NCI-H460 (cell line): ENCODE measurements around the gene IGIP. TPM values are rescaled to one million over a fixed set of nuclear protein-coding genes. Genes with fewer than 3 reads are reported as not detected.

Experiments
- DNase-seq: peaks from one replicate; pipeline ENCODE4 v3.0.0-alpha.2; 2016; ENCODE audit warnings: low read depth; ENCODE audit errors: extremely low read depth
- total RNA-seq: library from RNA; depleted of rRNA; stranded (reverse); fragments of >200 nt; shearing (Covaris generic); gene quantifications from 2 replicates; pipeline ENCODE4 v1.2.3, GENCODE V29; 2014

Gene IGIP
- total RNA-seq, 1 experiment from 2014 or later: 2.6 TPM

DNA sequence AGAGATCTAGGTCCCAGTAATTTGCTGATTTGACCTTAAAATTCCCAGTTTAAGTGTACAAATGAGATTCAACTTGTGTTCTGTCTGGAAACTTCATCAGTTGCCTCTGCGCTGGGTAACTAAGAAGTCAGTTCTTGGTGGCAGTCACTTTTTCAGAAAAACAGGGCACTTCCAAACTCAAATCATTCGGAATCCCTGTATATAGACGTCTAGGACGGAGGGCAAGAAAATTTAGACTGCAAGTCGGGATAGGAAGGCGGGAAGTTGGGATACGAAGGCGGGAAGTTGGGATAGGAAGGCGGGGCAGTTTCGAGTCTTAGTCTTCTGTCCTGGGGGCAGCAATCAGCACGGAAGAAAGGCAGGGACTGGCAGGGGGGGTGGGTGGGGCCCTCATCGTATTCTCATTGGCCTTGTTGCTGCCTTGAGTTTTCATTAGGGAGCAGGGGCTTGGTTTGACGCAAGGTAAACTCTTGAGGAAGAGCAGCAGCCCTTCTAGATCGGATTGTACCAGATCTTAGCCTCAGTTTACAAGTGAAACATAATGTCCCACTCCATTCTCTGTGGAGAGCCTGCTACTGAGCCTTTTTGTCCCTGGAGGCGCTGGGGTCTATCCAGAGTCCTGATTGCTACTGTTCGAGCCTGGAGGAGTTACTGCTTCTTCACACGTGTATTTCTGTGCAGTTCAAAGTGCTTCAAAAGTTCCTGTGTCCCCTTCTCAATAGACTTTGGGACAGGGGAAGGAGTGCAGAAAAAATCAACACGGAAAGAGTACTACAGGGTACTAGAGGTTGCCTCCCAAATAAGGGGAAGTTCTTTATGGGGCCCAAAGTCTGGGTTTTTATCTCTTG, 14.5 kb upstream of the IGIP start:
- DNase-seq: no peak

DNA sequence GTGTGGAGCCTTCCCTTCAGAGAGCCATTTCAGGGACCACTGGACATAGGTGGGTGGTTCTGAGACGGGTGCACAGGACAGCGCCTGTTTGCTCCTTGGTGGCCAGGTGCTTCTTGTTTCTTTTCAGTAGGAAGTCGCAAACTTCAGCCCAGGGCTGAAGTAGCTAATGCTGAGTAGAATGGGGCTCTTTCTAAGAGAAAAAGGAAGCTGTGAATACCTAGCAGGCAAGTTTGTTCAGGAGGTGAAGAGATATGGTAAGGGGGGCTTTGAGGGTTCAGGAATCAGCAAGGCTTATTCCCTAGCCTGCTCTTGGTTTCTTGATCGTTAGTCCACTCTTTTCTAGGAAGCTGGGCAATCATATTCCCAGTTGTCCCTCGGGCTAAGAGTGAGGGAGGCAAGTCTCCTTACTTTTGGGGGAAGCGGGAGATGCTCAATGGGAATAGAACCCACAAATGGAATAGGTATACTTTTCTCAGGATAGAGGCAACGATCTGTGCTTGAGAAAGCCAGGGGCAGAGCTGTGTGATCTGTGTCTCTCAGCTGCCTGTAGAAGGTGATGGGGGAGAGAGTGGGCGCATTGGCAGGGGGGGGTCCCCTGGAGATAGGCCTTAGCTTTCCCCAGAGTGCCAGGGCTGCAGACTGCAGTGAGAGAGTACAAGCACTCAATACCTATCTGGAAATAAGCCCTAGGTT, 13.7 kb upstream of the IGIP start:
- no peak for DNase-seq

DNA sequence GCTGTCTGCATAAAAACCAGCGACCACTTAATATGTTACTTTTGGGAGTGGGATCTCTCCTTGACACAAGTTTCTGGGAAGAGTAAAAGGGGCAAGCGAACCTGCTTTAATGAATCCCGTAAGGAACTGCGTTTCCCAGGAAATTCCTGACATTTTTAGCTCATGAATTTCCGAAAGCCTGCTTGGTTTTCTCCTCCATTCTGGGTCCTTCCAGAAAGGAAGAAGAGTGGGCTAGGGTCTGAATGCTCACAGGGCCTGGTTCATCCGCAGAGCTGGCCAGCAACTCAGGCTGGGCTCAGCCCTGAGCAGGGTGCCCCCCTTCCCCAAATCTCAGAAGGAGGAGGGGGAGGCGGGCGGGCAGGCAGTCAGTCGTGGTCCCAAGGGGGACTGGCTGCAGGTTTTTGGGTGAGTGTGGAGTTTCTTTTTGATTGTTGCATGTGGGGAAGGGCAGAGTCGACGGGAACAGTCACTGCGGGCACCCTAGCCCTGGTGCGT, 13.0 kb upstream of the IGIP start:
- DNase-seq: no peak

DNA sequence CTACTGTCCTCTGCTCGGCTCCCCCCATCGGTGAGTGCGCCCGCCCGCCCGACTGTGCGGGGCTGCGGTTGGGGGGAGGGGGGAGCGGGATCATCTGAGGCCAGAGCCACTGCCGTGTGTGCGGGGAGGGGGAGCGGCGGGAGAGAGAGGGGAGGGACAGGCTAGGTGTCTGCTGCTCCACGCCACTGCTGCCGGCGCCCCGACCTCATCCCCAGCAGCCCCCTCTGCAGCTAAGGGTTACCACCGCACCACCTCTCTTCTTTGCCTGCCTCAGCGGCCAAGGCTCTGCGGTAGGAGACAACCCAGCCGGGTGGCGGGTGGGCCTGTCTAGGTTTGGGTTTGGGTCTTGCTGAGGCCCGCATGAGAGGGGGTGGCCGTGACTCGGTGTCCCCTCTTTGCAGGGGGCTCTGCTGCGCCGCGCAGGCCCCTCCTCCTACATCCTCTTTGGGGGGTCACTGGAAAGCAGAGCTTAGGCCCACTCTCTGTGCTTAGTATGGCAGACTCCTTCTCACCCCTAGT, 12.5 kb upstream of the IGIP start:
- DNase-seq: no peak

DNA sequence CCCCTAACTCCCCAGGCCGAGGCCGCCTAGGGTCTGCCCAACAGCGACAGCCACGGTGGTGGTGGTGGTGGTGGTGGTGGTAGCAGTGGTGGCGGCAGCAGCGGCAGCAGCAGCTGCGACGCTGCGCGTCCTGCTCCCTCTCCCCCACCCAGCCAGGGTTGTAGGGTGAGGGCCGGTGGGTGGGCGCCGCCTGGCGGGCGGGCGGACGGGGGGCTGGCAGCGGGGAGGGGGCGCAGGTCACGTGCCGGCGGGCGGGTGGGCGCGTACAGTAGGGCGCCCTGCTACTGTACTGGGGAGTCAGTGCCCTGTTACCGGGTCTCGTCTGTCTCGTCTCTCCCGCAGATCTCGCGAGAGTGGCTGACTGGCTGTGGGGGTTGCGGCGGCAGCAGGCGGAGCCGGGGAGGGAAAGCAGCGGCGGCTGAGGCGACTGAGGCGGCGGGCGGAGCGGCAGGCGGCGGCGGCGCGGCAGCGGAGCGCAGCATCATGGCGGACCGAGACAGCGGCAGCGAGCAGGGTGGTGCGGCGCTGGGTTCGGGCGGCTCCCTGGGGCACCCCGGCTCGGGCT, 12.0 kb upstream of the IGIP start, which contains the start of gene PURA:
Gene PURA (plus strand): TSS at position 411 of the 565 bp plus-strand sequence. CDS start 73 bp downstream, at position 484.
- DNase-seq: peak; percentile 95

DNA sequence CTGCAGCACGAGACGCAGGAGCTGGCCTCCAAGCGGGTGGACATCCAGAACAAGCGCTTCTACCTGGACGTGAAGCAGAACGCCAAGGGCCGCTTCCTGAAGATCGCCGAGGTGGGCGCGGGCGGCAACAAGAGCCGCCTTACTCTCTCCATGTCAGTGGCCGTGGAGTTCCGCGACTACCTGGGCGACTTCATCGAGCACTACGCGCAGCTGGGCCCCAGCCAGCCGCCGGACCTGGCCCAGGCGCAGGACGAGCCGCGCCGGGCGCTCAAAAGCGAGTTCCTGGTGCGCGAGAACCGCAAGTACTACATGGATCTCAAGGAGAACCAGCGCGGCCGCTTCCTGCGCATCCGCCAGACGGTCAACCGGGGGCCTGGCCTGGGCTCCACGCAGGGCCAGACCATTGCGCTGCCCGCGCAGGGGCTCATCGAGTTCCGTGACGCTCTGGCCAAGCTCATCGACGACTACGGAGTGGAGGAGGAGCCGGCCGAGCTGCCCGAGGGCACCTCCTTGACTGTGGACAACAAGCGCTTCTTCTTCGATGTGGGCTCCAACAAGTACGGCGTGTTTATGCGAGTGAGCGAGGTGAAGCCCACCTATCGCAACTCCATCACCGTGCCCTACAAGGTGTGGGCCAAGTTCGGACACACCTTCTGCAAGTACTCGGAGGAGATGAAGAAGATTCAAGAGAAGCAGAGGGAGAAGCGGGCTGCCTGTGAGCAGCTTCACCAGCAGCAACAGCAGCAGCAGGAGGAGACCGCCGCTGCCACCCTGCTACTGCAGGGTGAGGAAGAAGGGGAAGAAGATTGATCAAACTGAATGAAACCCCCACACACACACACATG, 11.2 kb upstream of the IGIP start:
- DNase-seq: peak; percentile 19

DNA sequence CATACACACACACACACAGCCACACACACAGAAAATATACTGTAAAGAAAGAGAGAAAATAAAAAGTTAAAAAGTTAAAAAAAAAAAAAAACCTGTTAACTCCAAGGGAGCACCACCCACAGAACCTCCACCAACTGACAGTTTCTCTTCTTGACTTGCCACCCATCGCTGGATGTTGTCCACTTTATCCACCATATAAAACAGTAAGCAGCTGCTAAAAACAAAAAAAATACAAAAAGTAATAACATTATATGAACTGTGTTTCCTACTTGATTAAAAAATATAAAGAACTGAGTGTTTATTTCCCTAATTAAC, 10.6 kb upstream of the IGIP start:
- no peak for DNase-seq

DNA sequence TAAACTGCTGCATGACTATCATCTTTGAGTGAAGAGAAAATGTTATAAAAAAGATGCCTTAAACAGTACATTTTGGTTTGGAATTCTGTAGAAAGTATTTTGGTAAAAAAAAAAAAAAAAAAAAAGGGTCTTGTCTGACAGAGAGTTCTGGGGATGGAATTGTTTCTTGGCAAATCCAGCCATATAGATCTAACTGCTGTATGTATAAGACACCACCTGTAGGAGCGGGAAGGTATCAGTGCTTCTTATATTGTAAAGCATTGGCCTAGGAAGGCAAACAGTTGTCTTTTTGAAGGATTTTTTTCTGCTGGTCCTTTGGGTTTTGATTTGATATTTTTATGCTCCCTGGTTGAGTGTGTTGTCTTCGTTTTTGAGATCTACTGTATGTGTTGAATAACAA, 9.0 kb upstream of the IGIP start:
- no peak for DNase-seq

DNA sequence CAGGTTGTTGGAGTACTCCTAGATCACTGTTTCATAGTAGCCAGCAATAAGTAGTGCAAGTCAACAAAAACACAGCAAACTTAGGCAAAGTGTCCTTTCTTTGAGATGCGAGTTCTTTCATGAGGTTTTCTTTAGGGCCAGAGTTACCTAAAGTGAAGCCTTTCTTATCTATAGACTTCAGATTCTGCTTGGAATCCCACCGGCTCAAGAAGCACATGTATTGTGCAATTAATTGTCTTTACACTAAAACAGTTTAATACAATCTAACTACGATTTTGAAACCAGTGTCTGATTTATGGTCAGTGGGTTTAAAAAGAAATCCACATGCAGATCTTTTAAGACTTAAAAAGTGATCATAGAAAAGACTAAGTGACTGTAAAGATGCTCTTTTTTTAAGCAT, 8.2 kb upstream of the IGIP start:
- DNase-seq: no peak

DNA sequence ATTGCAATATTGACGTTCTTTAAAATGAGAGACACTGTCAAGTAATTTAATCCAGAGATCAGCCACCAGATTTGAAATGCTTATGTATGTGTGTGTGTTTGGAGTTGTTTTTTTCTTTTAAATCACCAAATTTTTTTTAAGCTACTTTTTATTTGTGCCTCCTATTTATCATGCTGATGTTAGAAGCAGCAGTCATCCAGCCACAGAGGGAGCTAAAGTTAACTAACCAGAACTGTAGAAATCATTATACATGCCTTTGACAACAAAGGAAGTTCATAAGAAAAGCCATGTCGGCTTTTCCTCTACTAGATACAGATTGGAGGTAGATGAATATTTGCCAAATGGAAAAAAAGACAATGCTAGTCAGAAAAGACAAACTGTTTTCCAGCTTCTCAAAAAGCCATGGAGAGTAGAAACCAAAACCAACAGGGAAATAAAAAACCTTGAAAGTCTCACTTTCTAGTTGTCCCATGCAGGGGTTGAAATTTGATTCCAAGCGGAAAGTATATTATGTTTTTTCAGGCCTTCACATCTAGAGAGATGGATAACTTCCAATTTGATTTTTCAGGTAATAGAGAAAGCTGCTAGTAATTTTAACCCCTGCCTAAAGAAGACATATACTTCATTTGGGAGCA, 7.3 kb upstream of the IGIP start:
- no peak for DNase-seq

DNA sequence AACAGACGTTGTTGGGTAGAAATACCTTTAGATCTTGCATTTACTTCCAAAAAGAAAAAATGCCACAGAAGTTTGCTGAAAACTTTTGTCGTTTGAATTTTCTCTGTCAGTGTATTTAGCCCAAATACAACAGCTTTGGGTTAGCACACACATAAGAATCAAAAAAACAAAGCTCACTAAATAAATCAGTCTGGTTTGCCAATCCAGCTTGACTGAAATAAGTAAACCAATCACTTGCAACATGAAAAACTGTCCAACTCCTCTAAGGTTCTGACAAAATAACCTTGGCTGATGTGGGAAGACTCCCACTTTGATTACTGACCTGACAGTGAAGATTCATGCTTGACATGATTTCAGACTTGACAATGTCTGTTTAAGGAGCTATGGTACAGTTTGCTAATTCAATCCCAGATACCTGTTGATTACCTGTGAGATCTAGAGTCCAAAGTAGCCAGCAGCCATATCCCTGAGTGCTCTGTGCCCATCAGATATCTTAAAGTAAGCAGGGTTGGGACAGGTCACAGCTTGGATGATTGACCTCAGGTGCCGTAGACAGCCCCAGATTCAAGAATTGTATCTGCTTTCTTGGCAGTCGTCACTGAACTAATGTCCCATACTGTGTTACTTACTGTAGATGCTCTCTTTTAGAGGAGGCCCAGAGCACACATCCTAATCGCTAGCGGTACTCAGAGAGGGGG, 727 bp downstream of the IGIP start:
- DNase-seq: no peak

DNA sequence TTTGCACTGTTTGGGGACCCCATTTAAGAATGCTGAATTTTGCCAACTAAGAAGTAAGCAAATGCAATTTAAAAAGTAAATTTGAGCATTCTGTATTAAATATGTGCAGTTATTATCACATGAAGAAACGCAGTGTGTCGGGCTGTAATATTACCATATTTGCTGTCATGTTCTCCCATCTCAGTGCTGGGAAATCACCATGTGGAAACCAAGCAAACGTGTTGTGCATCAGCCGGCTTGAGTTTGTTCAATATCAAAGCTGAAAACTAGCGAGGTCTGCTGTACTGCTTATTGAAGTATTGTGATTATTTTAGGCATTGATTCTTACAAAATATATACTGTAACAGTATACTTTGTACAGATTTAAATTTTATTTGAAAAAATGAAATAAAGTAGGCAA, 2.6 kb downstream of the IGIP start:
- no peak for DNase-seq

DNA sequence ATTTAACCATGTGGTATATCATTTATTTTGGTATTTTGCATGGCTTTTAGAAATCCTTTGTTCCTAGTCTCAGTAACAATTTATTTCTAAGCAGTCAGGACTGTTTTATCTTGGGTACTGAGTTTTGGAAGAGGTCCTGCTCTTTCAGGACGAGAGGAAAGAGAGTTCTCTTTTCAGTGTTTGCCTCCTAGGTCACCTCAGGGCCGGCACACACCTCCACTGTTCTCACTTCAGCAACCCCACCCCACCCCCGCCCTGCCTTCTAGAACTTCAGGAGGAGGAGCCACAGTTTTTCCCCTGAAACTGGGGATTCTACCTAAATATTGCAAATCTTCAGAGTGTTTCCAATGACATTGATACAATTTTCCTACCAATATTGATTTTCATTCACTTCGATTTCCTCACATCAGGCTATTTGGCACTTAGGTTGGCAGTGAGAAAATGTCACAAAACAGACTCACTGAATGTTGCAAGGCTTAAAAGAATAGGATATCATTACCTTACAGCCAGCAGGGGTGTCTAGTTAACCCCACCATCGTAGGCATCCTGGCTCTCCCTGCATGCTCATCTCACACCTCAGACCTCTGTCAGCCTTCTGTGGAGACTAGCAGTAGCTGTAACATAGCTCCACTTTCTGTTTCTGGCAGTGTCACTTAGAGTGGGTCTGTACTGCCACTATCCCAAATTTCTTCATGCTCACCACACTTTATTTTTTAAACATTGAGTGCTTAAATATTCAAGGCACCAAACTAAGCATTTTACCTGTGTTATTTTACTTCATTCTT, 5.4 kb downstream of the IGIP start:
- DNase-seq: no peak

DNA sequence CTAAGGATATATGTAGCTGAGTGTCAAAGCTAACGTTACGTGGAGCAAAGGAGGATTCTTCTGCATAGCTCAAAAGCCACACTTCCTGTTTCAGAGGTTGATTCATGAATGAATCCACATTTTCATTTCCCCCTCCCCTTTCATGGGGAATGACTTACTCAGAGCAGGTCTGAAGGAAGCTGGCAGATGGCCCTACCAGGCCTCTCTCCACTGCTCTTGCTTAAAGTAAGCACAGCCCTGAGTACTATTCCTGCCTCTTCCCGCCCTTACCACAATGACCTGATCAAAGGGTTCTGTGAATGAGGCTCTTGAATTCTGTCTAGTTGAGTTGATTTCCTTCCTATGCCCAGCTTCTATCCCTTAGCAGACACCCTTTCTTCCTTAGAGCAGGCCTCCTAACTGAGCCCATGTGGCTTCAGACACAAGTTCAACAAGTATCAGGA, 6.3 kb downstream of the IGIP start:
- DNase-seq: no peak

DNA sequence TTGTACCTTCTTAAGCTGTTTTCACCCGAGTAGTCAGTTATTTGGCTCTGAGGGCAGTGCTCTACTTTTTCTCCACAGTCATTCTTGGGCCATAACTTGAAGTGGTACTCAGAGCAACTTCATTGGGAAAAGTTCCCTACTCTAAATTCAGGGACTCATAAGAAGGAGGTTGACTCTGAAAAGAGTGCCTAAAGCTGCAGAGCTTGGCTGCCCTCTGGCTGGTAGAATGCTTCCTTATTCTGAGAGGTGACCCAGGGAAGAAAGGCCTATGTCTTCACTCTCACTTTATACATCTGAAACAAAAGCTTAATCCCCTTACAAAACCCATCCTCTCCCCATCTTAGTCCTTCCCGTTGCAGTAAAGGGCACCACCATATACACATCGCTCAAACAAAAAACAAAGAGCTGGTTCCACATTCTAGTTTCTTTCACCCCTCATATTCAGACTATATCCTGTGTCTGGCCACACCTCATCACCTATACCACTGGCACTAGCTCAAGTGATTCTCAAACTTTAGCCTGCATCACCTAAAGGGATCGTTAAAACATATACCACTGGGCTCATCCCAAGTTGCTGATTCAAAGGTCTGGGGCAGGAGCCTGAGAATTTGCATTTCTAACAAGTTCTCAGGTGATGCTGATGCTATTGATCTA, 7.9 kb downstream of the IGIP start:
- no peak for DNase-seq

DNA sequence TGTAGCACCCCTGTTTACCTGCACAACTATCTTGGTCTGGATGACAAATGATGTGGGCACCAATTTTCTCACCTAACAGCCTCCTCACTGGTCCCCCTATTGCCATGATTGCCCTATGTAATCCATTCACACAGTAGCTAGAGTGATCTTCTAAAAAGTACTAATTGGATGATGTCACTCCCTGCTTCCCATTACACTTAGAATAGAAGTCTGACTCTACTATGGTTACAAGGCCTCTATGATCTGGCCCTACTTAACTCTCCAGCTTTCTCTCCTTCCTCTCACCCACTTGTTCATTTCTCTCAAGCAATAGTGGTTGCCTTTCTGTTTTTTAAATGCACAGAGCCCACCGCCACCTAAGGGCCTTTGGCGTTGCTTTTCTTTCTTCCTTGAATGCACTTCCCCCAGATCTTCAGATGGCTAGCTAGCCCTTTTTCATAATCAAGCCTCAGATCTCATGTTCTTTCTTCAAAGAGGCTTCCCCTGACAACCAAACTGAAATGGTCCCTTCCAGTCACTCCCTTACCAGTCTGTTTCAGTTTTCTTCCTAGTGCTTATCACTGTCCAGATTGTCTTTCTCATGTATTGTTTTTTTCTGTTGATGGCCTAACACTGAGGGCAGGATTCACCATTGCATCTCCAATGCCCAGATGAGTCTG, 8.7 kb downstream of the IGIP start:
- no peak for DNase-seq

DNA sequence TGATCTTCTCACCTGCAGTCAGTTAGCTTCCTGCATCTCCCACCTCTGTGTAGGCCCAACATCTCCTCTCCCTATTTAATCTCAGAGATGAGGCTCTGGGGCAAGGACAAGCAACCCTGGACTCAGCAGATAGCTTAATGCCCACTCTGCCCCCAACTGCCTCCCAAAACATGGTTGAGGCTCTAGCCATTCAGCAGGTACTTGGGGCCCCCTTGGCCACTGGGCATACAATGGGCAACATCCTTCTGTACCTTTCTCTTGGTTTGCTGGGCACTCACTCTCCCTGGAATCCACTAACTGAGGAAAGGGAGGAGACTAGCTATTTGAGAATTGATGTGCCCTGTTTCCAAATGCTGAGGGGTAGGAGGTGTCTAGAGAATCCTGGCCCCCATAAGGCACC, 9.4 kb downstream of the IGIP start:
- DNase-seq: no peak

DNA sequence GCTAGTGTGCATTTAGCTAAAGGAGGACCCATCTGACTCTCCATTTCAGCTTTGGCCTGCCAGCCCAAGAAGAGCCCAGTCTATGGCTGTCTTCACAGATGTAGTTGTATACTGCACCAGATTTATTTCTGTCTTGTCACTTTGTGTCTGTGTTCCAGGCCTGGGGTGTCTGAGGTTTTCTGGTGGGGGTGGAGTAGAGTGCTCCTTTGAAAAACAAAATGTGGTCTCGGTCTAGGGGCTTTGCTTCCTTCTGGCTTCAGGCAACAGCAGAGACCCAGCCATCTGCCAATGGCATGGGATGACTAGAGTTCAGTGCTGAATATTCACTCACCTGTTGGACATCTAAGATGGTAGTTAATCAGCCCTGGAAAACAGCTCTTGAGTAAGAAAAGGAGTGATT, 10.9 kb downstream of the IGIP start:
- DNase-seq: no peak
